ENCODE data around the gene NRDC. TPM values are rescaled to one million over a fixed set of nuclear protein-coding genes. Genes with fewer than 3 reads are reported as not detected.

NRDC gene
- total RNA-seq, 4 donors from 2014 or later = 63.4 to 116 (median 87.1) TPM

DNA sequence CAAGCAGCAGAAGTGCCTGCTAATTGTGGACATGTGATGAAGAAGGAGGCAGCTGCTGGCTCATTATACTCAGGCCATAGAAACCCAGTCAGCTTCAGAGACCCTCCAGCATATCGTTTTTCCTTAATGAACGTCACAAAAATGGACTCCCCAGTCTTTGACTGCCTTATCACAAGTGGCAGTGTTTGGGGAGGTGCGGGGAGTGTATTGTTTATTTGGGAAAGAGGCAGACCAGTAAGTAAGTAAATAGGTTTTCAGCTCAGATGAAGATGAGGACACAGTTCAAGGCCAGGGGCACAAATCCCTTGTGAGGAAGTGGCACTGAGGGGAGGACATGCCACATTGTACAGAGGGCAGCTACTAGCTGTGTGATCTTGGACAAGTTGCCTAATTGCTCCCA, 43.5 kb upstream of the NRDC start:
- Histone ChIP-seq H3K36me3 (no peaks in the 10 kb centered on the region), H3K9me3 (no peaks in the 10 kb centered on the region), H3K27me3 (peaks cover 13% of the 10 kb centered on the region), H3K27ac (no peak overlapping the region), H3K4me1 (no peaks in the 10 kb centered on the region), H3K4me3 (no peak overlapping the region)
- DNase-seq = no peak
- in situ Hi-C loops (cut with MboI; ENCODE audit: low pct_ligation_motif_present in 1 of 4, low pct_unique_long_range_greater_than_20kb in 1 of 4, low sequenced_read_pairs in 3 of 4) (no loop called here), intact Hi-C loops (cut with DNase I; ENCODE audit: low total_unique reads) (no loop called here)
- WGBS, 2 donors (ENCODE audit: low coverage in 1 of 2) = 40 to 79% methylated on average over 1 to 3 of the region's 3 CpGs
- TF ChIP-seq POLR2AphosphoS5 (IDR thresholded peaks at IDR 0.05) (no peak), POLR2A (IDR thresholded peaks at IDR 0.05) (no peak), EP300 (IDR thresholded peaks at IDR 0.05; ENCODE audit: low read depth) (no peak)
- TF ChIP-seq, protein P1, sequence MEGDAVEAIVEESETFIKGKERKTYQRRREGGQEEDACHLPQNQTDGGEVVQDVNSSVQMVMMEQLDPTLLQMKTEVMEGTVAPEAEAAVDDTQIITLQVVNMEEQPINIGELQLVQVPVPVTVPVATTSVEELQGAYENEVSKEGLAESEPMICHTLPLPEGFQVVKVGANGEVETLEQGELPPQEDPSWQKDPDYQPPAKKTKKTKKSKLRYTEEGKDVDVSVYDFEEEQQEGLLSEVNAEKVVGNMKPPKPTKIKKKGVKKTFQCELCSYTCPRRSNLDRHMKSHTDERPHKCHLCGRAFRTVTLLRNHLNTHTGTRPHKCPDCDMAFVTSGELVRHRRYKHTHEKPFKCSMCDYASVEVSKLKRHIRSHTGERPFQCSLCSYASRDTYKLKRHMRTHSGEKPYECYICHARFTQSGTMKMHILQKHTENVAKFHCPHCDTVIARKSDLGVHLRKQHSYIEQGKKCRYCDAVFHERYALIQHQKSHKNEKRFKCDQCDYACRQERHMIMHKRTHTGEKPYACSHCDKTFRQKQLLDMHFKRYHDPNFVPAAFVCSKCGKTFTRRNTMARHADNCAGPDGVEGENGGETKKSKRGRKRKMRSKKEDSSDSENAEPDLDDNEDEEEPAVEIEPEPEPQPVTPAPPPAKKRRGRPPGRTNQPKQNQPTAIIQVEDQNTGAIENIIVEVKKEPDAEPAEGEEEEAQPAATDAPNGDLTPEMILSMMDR (IDR thresholded peaks at IDR 0.05) = no peak

DNA sequence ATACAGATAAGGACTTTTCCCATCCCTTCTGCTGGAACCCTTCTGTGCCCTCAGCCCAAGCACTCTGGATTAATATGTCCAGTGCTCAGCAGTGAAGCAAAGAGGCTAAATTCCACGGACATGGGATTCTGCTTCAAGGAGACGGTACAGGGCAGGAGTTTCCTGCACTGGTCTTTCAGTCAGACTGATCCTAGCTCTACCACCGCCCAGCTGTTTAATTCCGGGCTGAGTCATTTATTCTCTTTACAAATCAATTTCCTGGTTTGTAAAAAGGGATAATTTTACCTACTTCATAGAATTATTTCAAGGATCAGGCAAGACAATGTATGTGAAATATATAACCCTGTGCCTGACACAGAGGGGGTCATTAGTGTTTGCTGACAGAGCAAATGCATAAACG, 41.6 kb upstream of the NRDC start:
- DNase-seq = no peak
- 50 to 67% methylated on average over 1 to 5 of the region's 5 CpGs for WGBS, 2 donors (ENCODE audit: low coverage in 1 of 2)
- Histone ChIP-seq H3K9me3 (no peaks in the 10 kb centered on the region), H3K27ac (no peak overlapping the region), H3K4me1 (no peaks in the 10 kb centered on the region), H3K4me3 (no peak overlapping the region), H3K36me3 (no peaks in the 10 kb centered on the region), H3K27me3 (peaks cover 13% of the 10 kb centered on the region)
- TF ChIP-seq POLR2A (IDR thresholded peaks at IDR 0.05) = no peak
- TF ChIP-seq EP300 (IDR thresholded peaks at IDR 0.05; ENCODE audit: low read depth) = no peak
- TF ChIP-seq, protein P1 (IDR thresholded peaks at IDR 0.05) = no peak
- TF ChIP-seq POLR2AphosphoS5 (IDR thresholded peaks at IDR 0.05) = no peak
- in situ Hi-C loops (cut with MboI; ENCODE audit: low pct_ligation_motif_present in 1 of 4, low pct_unique_long_range_greater_than_20kb in 1 of 4, low sequenced_read_pairs in 3 of 4) (no loop called here), intact Hi-C loops (cut with DNase I; ENCODE audit: low total_unique reads) (no loop called here)

GRCh38 chr1:51919684-51920083, 41.2 kb upstream of the NRDC start:
- H3K27ac ChIP-seq = no peak overlapping the region
- DNase-seq = no peak
- H3K9me3 ChIP-seq = no peaks in the 10 kb centered on the region
- in situ Hi-C loops (cut with MboI; ENCODE audit: low pct_ligation_motif_present in 1 of 4, low pct_unique_long_range_greater_than_20kb in 1 of 4, low sequenced_read_pairs in 3 of 4) (no loop called here), intact Hi-C loops (cut with DNase I; ENCODE audit: low total_unique reads) (no loop called here)
- H3K4me1 ChIP-seq = no peaks in the 10 kb centered on the region
- WGBS, 2 donors (ENCODE audit: low coverage in 1 of 2) = 93 to 100% methylated on average over 1 to 10 of the region's 10 CpGs
- H3K27me3 ChIP-seq = peaks cover 13% of the 10 kb centered on the region
- no peak overlapping the region for H3K4me3 ChIP-seq
- no peaks in the 10 kb centered on the region for H3K36me3 ChIP-seq
- TF ChIP-seq, protein P1 (IDR thresholded peaks at IDR 0.05) = no peak
- TF ChIP-seq POLR2A (IDR thresholded peaks at IDR 0.05) (no peak), POLR2AphosphoS5 (IDR thresholded peaks at IDR 0.05) (no peak), EP300 (IDR thresholded peaks at IDR 0.05; ENCODE audit: low read depth) (no peak)

GRCh38 chr1:51916587-51917405, 38.3 kb upstream of the NRDC start:
- no peak overlapping the region for H3K27ac ChIP-seq
- TF ChIP-seq POLR2AphosphoS5 (IDR thresholded peaks at IDR 0.05) = no peak
- no peak for TF ChIP-seq EP300 (IDR thresholded peaks at IDR 0.05; ENCODE audit: low read depth)
- TF ChIP-seq, protein P1 (IDR thresholded peaks at IDR 0.05) = no peak
- 80 to 82% methylated on average over 2 to 5 of the region's 5 CpGs for WGBS, 2 donors (ENCODE audit: low coverage in 1 of 2)
- in situ Hi-C loops (cut with MboI; ENCODE audit: low pct_ligation_motif_present in 1 of 4, low pct_unique_long_range_greater_than_20kb in 1 of 4, low sequenced_read_pairs in 3 of 4) = no loop called here
- peaks cover 21% of the 10 kb centered on the region for H3K27me3 ChIP-seq
- H3K9me3 ChIP-seq = no peaks in the 10 kb centered on the region
- intact Hi-C loops (cut with DNase I; ENCODE audit: low total_unique reads) = no loop called here
- DNase-seq = no peak
- no peak overlapping the region for H3K4me3 ChIP-seq
- H3K36me3 ChIP-seq = no peaks in the 10 kb centered on the region
- no peaks in the 10 kb centered on the region for H3K4me1 ChIP-seq
